ENCODE measurements around the gene SPEM3.

SPEM3 gene

GRCh38 chr17:7423679-7424078 lies 5.0 kb upstream of the SPEM3 start:
- no peak for DNase-seq

- DNase-seq = peak; percentile 42
Measured at GRCh38 chr17:7425316-7425715, 3.3 kb upstream of the SPEM3 start, which contains the start of gene SPEM2. SPEM2 (plus strand) TSS chr17:7425616; CDS start chr17:7425689, 73 bp downstream.

GRCh38 chr17:7425756-7426155 lies 2.9 kb upstream of the SPEM3 start:
- no peak for DNase-seq

GRCh38 chr17:7426203-7426863 lies 2.3 kb upstream of the SPEM3 start:
- no peak for DNase-seq

- DNase-seq = no peak
Measured at GRCh38 chr17:7426896-7427489, 1.7 kb upstream of the SPEM3 start.

GRCh38 chr17:7427549-7427948 lies 1.1 kb upstream of the SPEM3 start:
- no peak for DNase-seq

GRCh38 chr17:7429722-7430121 lies 1.1 kb downstream of the SPEM3 start:
- no peak for DNase-seq

GRCh38 chr17:7431231-7431630 lies 2.6 kb downstream of the SPEM3 start:
- DNase-seq = no peak

- no peak for DNase-seq
Measured at GRCh38 chr17:7432296-7432695, 3.6 kb downstream of the SPEM3 start.

- peak; percentile 87 for DNase-seq
Measured at GRCh38 chr17:7435676-7436555, 7.3 kb downstream of the SPEM3 start.

GRCh38 chr17:7436556-7437368 lies 8.1 kb downstream of the SPEM3 start:
- DNase-seq = peak; percentile 94

GRCh38 chr17:7437369-7437863 lies 8.8 kb downstream of the SPEM3 start:
- DNase-seq = no peak

- DNase-seq = peak; percentile 79
Measured at GRCh38 chr17:7437950-7438614, 9.4 kb downstream of the SPEM3 start.

- DNase-seq = no peak
Measured at GRCh38 chr17:7438656-7439460, 10.2 kb downstream of the SPEM3 start.

GRCh38 chr17:7439462-7440112 lies 10.9 kb downstream of the SPEM3 start, which contains the start of gene FGF11:
FGF11 (plus strand) TSS chr17:7439512; CDS start chr17:7439621, 109 bp downstream.
- DNase-seq = no peak

- DNase-seq = peak; percentile 54
Measured at GRCh38 chr17:7440113-7440833, 11.6 kb downstream of the SPEM3 start.

- peak; percentile 60 for DNase-seq
Measured at GRCh38 chr17:7440834-7441195, 12.2 kb downstream of the SPEM3 start.

GRCh38 chr17:7441266-7441665 lies 12.6 kb downstream of the SPEM3 start:
- DNase-seq = no peak

GRCh38 chr17:7442142-7442541 lies 13.5 kb downstream of the SPEM3 start:
- no peak for DNase-seq
